Measurements from ENCODE around the gene SMPD3.
A peak's percentile ranks its signal among the peaks of the same experiment; 100 is the strongest.
"Not testable (repeated sequence)": the region's sequence is repeated elsewhere in the genome, so short reads cannot be mapped to it uniquely, and the experiment has no call there.

SMPD3 gene

GRCh38 chr16:68448360-68448970, at the start of gene SMPD3:
TSS of gene SMPD3 (minus strand) at chr16:68448508. CDS start at chr16:68372181, 76,327 bp downstream.
- no peak for DNase-seq (ENCODE audit: low read depth)

GRCh38 chr16:68496689-68497088, 48.4 kb upstream of the SMPD3 start:
- DNase-seq (ENCODE audit: low read depth), result no peak

- not testable (repeated sequence) for DNase-seq (ENCODE audit: low read depth)
Measured at GRCh38 chr16:68494261-68494660, 46.0 kb upstream of the SMPD3 start.

GRCh38 chr16:68493412-68494070, 45.2 kb upstream of the SMPD3 start:
- DNase-seq (ENCODE audit: low read depth), result no peak

GRCh38 chr16:68492543-68493411, 44.5 kb upstream of the SMPD3 start:
- no peak for DNase-seq (ENCODE audit: low read depth)

- DNase-seq (ENCODE audit: low read depth), result no peak
Measured at GRCh38 chr16:68492151-68492542, 43.8 kb upstream of the SMPD3 start.

GRCh38 chr16:68491576-68491950, 43.3 kb upstream of the SMPD3 start:
- no peak for DNase-seq (ENCODE audit: low read depth)

GRCh38 chr16:68490829-68491575, 42.7 kb upstream of the SMPD3 start:
- DNase-seq (ENCODE audit: low read depth), result peak; percentile 20

- DNase-seq (ENCODE audit: low read depth), result no peak
Measured at GRCh38 chr16:68490358-68490757, 42.0 kb upstream of the SMPD3 start.

GRCh38 chr16:68488554-68488953, 40.2 kb upstream of the SMPD3 start:
- DNase-seq (ENCODE audit: low read depth), result no peak

- no peak for DNase-seq (ENCODE audit: low read depth)
Measured at GRCh38 chr16:68487669-68488068, 39.4 kb upstream of the SMPD3 start.

- DNase-seq (ENCODE audit: low read depth), result no peak
Measured at GRCh38 chr16:68487203-68487514, 38.9 kb upstream of the SMPD3 start.

- DNase-seq (ENCODE audit: low read depth), result no peak
Measured at GRCh38 chr16:68486502-68487202, 38.3 kb upstream of the SMPD3 start.

GRCh38 chr16:68481636-68482035, 33.3 kb upstream of the SMPD3 start:
- DNase-seq (ENCODE audit: low read depth), result no peak

GRCh38 chr16:68480084-68480995, 32.0 kb upstream of the SMPD3 start:
- DNase-seq (ENCODE audit: low read depth), result no peak

- no peak for DNase-seq (ENCODE audit: low read depth)
Measured at GRCh38 chr16:68479271-68479670, 31.0 kb upstream of the SMPD3 start.

GRCh38 chr16:68478526-68479250, 30.4 kb upstream of the SMPD3 start:
- no peak for DNase-seq (ENCODE audit: low read depth)

- no peak for DNase-seq (ENCODE audit: low read depth)
Measured at GRCh38 chr16:68475071-68475470, 26.8 kb upstream of the SMPD3 start.

- DNase-seq (ENCODE audit: low read depth), result no peak
Measured at GRCh38 chr16:68473358-68474070, 25.2 kb upstream of the SMPD3 start.

Measured in HS-27A (cell line).